ENCODE data around the gene CDC42BPB.
"Not testable (repeated sequence)": the region's sequence is repeated elsewhere in the genome, so short reads cannot be mapped to it uniquely, and the experiment has no call there.

Gene CDC42BPB

GRCh38 chr14:103028772-103029171, 28.6 kb downstream of the CDC42BPB start:
- H3K36me3 ChIP-seq: no peaks in the 10 kb centered on the region
- no peak overlapping the region for H3K4me3 ChIP-seq
- H3K27me3 ChIP-seq: no peaks in the 10 kb centered on the region
- no peak for TF ChIP-seq Cebpa-rat (IDR thresholded peaks at IDR 0.05)
- peaks cover 21 to 41% (median 30%) of the 10 kb centered on the region in 10 experiments for H3K4me1 ChIP-seq
- H3K27ac ChIP-seq: no peak overlapping the region
- H3K4me2 ChIP-seq: peak overlapping the region in 5 of 11 experiments; percentile 11 to 49 (median 34); a peak in 5 of 22 replicates
- H4K20me1 ChIP-seq: peaks cover 0 to 36% (median 17%) of the 10 kb centered on the region in 11 experiments; a peak in 10 of 22 replicates
- H3K9me3 ChIP-seq (replicated peaks in 1 of 11): peaks cover 0 to 13% (median 8%) of the 10 kb centered on the region in 11 experiments; a peak in 9 of 22 replicates
- no peak overlapping the region for H3K9ac ChIP-seq

GRCh38 chr14:103028161-103028767, 29.1 kb downstream of the CDC42BPB start:
- Histone ChIP-seq H3K27ac (no peak overlapping the region), H4K20me1 (peaks cover 0 to 36% (median 17%) of the 10 kb centered on the region in 11 experiments; a peak in 10 of 22 replicates), H3K9ac (no peak overlapping the region), H3K4me3 (no peak overlapping the region), H3K4me1 (peaks cover 21 to 41% (median 32%) of the 10 kb centered on the region in 10 experiments), H3K9me3 (replicated peaks in 1 of 11) (peaks cover 0 to 13% (median 8%) of the 10 kb centered on the region in 11 experiments; a peak in 9 of 22 replicates), H3K4me2 (peak overlapping the region in 10 of 11 experiments; percentile 11 to 55 (median 38); a peak in 11 of 22 replicates), H3K36me3 (no peaks in the 10 kb centered on the region), H3K27me3 (no peaks in the 10 kb centered on the region)
- no peak for TF ChIP-seq Cebpa-rat (IDR thresholded peaks at IDR 0.05)

- H4K20me1 ChIP-seq: peaks cover 0 to 36% (median 17%) of the 10 kb centered on the region in 11 experiments; a peak in 10 of 22 replicates
- H3K9ac ChIP-seq: no peak overlapping the region
- peak overlapping the region in 2 of 11 experiments; percentile 9 to 55; a peak in 1 of 22 replicates for H3K4me2 ChIP-seq
- TF ChIP-seq Cebpa-rat (IDR thresholded peaks at IDR 0.05): no peak
- H3K4me3 ChIP-seq: no peak overlapping the region
- H3K27me3 ChIP-seq: no peaks in the 10 kb centered on the region
- H3K4me1 ChIP-seq: peaks cover 27 to 45% (median 40%) of the 10 kb centered on the region in 10 experiments
- H3K9me3 ChIP-seq (replicated peaks in 1 of 11): peaks cover 0 to 13% (median 8%) of the 10 kb centered on the region in 11 experiments; a peak in 9 of 22 replicates
- H3K36me3 ChIP-seq: no peaks in the 10 kb centered on the region
- no peak overlapping the region for H3K27ac ChIP-seq
Observed at GRCh38 chr14:103027451-103027850, 29.9 kb downstream of the CDC42BPB start.

- Histone ChIP-seq H3K36me3 (no peaks in the 10 kb centered on the region), H3K4me3 (no peak overlapping the region), H3K4me2 (no peak overlapping the region), H3K9ac (no peak overlapping the region), H4K20me1 (peaks cover 0 to 37% (median 14%) of the 10 kb centered on the region in 11 experiments; a peak in 10 of 22 replicates), H3K4me1 (peaks cover 32 to 50% (median 45%) of the 10 kb centered on the region in 10 experiments), H3K27me3 (no peaks in the 10 kb centered on the region), H3K27ac (no peak overlapping the region), H3K9me3 (replicated peaks in 1 of 11) (peaks cover 0 to 13% (median 8%) of the 10 kb centered on the region in 11 experiments; a peak in 9 of 22 replicates)
- TF ChIP-seq Cebpa-rat (IDR thresholded peaks at IDR 0.05): no peak
Observed at GRCh38 chr14:103026988-103027387, 30.4 kb downstream of the CDC42BPB start.

- Histone ChIP-seq H4K20me1 (peaks cover 0 to 36% (median 10%) of the 10 kb centered on the region in 11 experiments; a peak in 9 of 22 replicates), H3K4me1 (peaks cover 39 to 53% (median 48%) of the 10 kb centered on the region in 10 experiments)
- H3K27ac ChIP-seq: not testable (repeated sequence)
Observed at GRCh38 chr14:103026196-103026595, 31.2 kb downstream of the CDC42BPB start.

GRCh38 chr14:103023881-103024473, 33.4 kb downstream of the CDC42BPB start:
- peak overlapping the region; percentile 68 to 89 (median 79) for H3K4me2 ChIP-seq

More at GRCh38 chr14:103026196-103026595, 31.2 kb downstream of the CDC42BPB start:
- H3K9me3 ChIP-seq (replicated peaks in 1 of 11): peaks cover 0 to 13% (median 8%) of the 10 kb centered on the region in 11 experiments; a peak in 9 of 22 replicates
- H3K9ac ChIP-seq, H3K27me3 ChIP-seq, H3K4me2 ChIP-seq, H3K36me3 ChIP-seq, H3K4me3 ChIP-seq: not testable (repeated sequence)

GRCh38 chr14:103022685-103023044, 34.7 kb downstream of the CDC42BPB start:
- 0 out of 20 replicates have a peak overlapping the region, but pooled peaks of 1 of the 10 experiments have one; percentile 43 for H3K4me3 ChIP-seq
- H3K4me1 ChIP-seq: peaks cover 32 to 45% (median 37%) of the 10 kb centered on the region in 10 experiments

More at GRCh38 chr14:103023881-103024473, 33.4 kb downstream of the CDC42BPB start:
- Histone ChIP-seq H3K36me3 (no peaks in the 10 kb centered on the region), H3K27ac (peak overlapping the region in 9 of 11 experiments; percentile 3 to 59 (median 52); a peak in 16 of 22 replicates), H3K9me3 (replicated peaks in 1 of 11) (peaks cover 0 to 13% (median 8%) of the 10 kb centered on the region in 11 experiments; a peak in 9 of 22 replicates), H3K4me3 (peak overlapping the region in 3 of 10 experiments; percentile 7 to 39 (median 33); a peak in 2 of 20 replicates), H3K9ac (peak overlapping the region in 10 of 11 experiments; percentile 8 to 65 (median 38); a peak in 11 of 22 replicates), H3K27me3 (no peaks in the 10 kb centered on the region), H3K4me1 (peaks cover 39 to 52% (median 45%) of the 10 kb centered on the region in 10 experiments), H4K20me1 (peaks cover 0 to 37% (median 6%) of the 10 kb centered on the region in 11 experiments; a peak in 10 of 22 replicates)
- TF ChIP-seq Cebpa-rat (IDR thresholded peaks at IDR 0.05): no peak

GRCh38 chr14:103022002-103022684, 35.2 kb downstream of the CDC42BPB start:
- no peak for TF ChIP-seq Cebpa-rat (IDR thresholded peaks at IDR 0.05)
- H3K27ac ChIP-seq: peak overlapping the region in 5 of 11 experiments; percentile 0 to 54 (median 34); a peak in 4 of 22 replicates
- peaks cover 0 to 13% (median 8%) of the 10 kb centered on the region in 11 experiments; a peak in 9 of 22 replicates for H3K9me3 ChIP-seq (replicated peaks in 1 of 11)
- H3K9ac ChIP-seq: peak overlapping the region in 6 of 11 experiments; percentile 15 to 56 (median 36); a peak in 8 of 22 replicates
- H3K27me3 ChIP-seq: no peaks in the 10 kb centered on the region
- peak overlapping the region; percentile 48 to 89 (median 76) for H3K4me2 ChIP-seq
- H3K4me3 ChIP-seq: peak overlapping the region in 5 of 10 experiments; percentile 21 to 43 (median 25); a peak in 3 of 20 replicates
- H4K20me1 ChIP-seq: peaks cover 0 to 48% (median 4%) of the 10 kb centered on the region in 11 experiments; a peak in 8 of 22 replicates
- H3K4me1 ChIP-seq: peaks cover 32 to 45% (median 34%) of the 10 kb centered on the region in 10 experiments
- H3K36me3 ChIP-seq: no peaks in the 10 kb centered on the region

More at GRCh38 chr14:103022685-103023044, 34.7 kb downstream of the CDC42BPB start:
- H3K27ac ChIP-seq: peak overlapping the region in 2 of 11 experiments; percentile 34 to 54; a peak in 2 of 22 replicates
- no peak for TF ChIP-seq Cebpa-rat (IDR thresholded peaks at IDR 0.05)
- no peaks in the 10 kb centered on the region for H3K36me3 ChIP-seq
- H3K27me3 ChIP-seq: no peaks in the 10 kb centered on the region
- H3K4me2 ChIP-seq: peak overlapping the region; percentile 48 to 89 (median 76)
- peaks cover 0 to 43% (median 4%) of the 10 kb centered on the region in 11 experiments; a peak in 8 of 22 replicates for H4K20me1 ChIP-seq
- H3K9me3 ChIP-seq (replicated peaks in 1 of 11): peaks cover 0 to 13% (median 8%) of the 10 kb centered on the region in 11 experiments; a peak in 9 of 22 replicates
- peak overlapping the region in 3 of 11 experiments; percentile 25 to 56 (median 46); a peak in 4 of 22 replicates for H3K9ac ChIP-seq
